ENCODE results near the gene CDH23. TPM values are rescaled to one million over a fixed set of nuclear protein-coding genes. Genes with fewer than 3 reads are reported as not detected.

CDH23 gene
- total RNA-seq, 1 experiment from 2014 or later, result 2.9 TPM

- Mint-ChIP-seq H3K4me1 (no peaks in the 10 kb centered on the region), H3K36me3 (peaks cover 5% of the 10 kb centered on the region; the same call in 1 of the 2 replicates), H3K27ac (no peak overlapping the region), H3K9me3 (peaks cover 9% of the 10 kb centered on the region), H3K4me3 (no peak overlapping the region), H3K27me3 (ENCODE audit: low read depth) (no peaks in the 10 kb centered on the region; the same call in 1 of the 2 replicates)
- TF ChIP-seq ZNF232 (CRISPR knock-in tag; IDR thresholded peaks at IDR 0.05) (no peak), TP53 (CRISPR knock-in tag; IDR thresholded peaks at IDR 0.05) (no peak)
- DNase-seq (ENCODE audit: low spot score), result no peak
- no peak for ATAC-seq
- CTCF ChIA-PET, result interaction anchor here (0.5 to 8.3 kb wide), 91 partner anchors 9 to 461 kb away, joined by 3 to 158 read pairs (median 5); partner anchors contain the start of genes C10orf105, CDH23, PSAP and SLC29A3
- POLR2A ChIA-PET, result interaction anchor here (0.7 kb wide), 1 partner anchor 71 kb away, joined by 3 read pairs; no protein-coding TSS in a partner anchor
Measured at GRCh38 chr10:71695502-71696476, 299.1 kb downstream of the CDH23 start.

- ChIA-PET CTCF (interaction anchor here (0.6 to 8.3 kb wide), 96 partner anchors 10 to 462 kb away, joined by 3 to 158 read pairs (median 5); partner anchors contain the start of genes C10orf105, CDH23, PSAP and SLC29A3), POLR2A (interaction anchor here (0.7 kb wide), 1 partner anchor 72 kb away, joined by 3 read pairs; no protein-coding TSS in a partner anchor)
- 0 out of 2 replicates have a peak, but pooled peaks have one; percentile 59 for TF ChIP-seq PRRX2 (CRISPR knock-in tag; IDR thresholded peaks at IDR 0.05)
- no peak for TF ChIP-seq FOXJ3 (CRISPR knock-in tag; IDR thresholded peaks at IDR 0.05; ENCODE audit: borderline replicate concordance)
- 0 out of 2 replicates have a peak, but pooled peaks have one; percentile 25 for TF ChIP-seq HMGXB4 (CRISPR knock-in tag; IDR thresholded peaks at IDR 0.05)
- 0 out of 2 replicates have a peak, but pooled peaks have one; percentile 34 for TF ChIP-seq ETV6 (CRISPR knock-in tag; IDR thresholded peaks at IDR 0.05)
- peak; percentile 83 for TF ChIP-seq CTCF (IDR thresholded peaks at IDR 0.05)
- no peak for TF ChIP-seq TCF7 (CRISPR knock-in tag; IDR thresholded peaks at IDR 0.05; ENCODE audit: low read depth)
- DNase-seq (ENCODE audit: low spot score) (peak; percentile 91), ATAC-seq (peak; percentile 97)
- H3K36me3 Mint-ChIP-seq, result no peaks in the 10 kb centered on the region
- no peaks in the 10 kb centered on the region for H3K4me1 Mint-ChIP-seq
- H3K9me3 Mint-ChIP-seq, result no peaks in the 10 kb centered on the region
- H3K4me3 Mint-ChIP-seq, result no peak overlapping the region
- no peak overlapping the region for H3K27ac Mint-ChIP-seq
- no peaks in the 10 kb centered on the region; the same call in 1 of the 2 replicates for H3K27me3 Mint-ChIP-seq (ENCODE audit: low read depth)
Measured at GRCh38 chr10:71696628-71697326, 300.1 kb downstream of the CDH23 start.

- Mint-ChIP-seq H3K36me3 (no peaks in the 10 kb centered on the region), H3K4me3 (no peak overlapping the region), H3K27me3 (ENCODE audit: low read depth) (no peaks in the 10 kb centered on the region; the same call in 1 of the 2 replicates), H3K9me3 (no peaks in the 10 kb centered on the region), H3K4me1 (no peaks in the 10 kb centered on the region), H3K27ac (no peak overlapping the region)
- DNase-seq (ENCODE audit: low spot score), result no peak
- ATAC-seq, result no peak
- CTCF ChIA-PET, result interaction anchor here (0.7 to 8.3 kb wide), 27 partner anchors 9 to 1605 kb away, joined by 3 to 158 read pairs (median 11); partner anchors contain the start of genes C10orf105, CDH23 and SLC29A3
- POLR2A ChIA-PET, result interaction anchor here (0.5 kb wide), 1 partner anchor 35 kb away, joined by 3 read pairs; no protein-coding TSS in a partner anchor
- no peak for TF ChIP-seq FOXP4 (CRISPR knock-in tag; IDR thresholded peaks at IDR 0.05)
- TF ChIP-seq CDX4 (CRISPR knock-in tag; IDR thresholded peaks at IDR 0.05; ENCODE audit: borderline replicate concordance), result no peak
- TF ChIP-seq ZNF232 (CRISPR knock-in tag; IDR thresholded peaks at IDR 0.05), result no peak
- TF ChIP-seq RELA (CRISPR knock-in tag; IDR thresholded peaks at IDR 0.05; ENCODE audit: borderline replicate concordance), result no peak
- TF ChIP-seq ZBTB21 (CRISPR knock-in tag; IDR thresholded peaks at IDR 0.05; ENCODE audit: borderline replicate concordance), result no peak
- TF ChIP-seq JAZF1 (CRISPR knock-in tag; IDR thresholded peaks at IDR 0.05), result no peak
- no peak for TF ChIP-seq PREB (CRISPR knock-in tag; IDR thresholded peaks at IDR 0.05; ENCODE audit: borderline replicate concordance)
- no peak for TF ChIP-seq ZSCAN18 (CRISPR knock-in tag; IDR thresholded peaks at IDR 0.05)
Measured at GRCh38 chr10:71697938-71698709, 301.4 kb downstream of the CDH23 start.

Data from WTC11 (cell line).